Prostate gland (tissue), 2 donors: Measurements from ENCODE around the gene TCP11L2. TPM values are rescaled to one million over a fixed set of nuclear protein-coding genes. Genes with fewer than 3 reads are reported as not detected.
"Not testable (repeated sequence)": the region's sequence is repeated elsewhere in the genome, so short reads cannot be mapped to it uniquely, and the experiment has no call there.

Source experiments
- DNase-seq: peaks from one replicate; pipeline ENCODE4 v3.0.0-alpha.2; 2019; ENCODE audit warnings: low spot score
- H3K27ac ChIP-seq, 2 donors: fragments of 200-600 bp; sonication (generic); 2 replicates each; pipeline ENCODE4 v1.5.1; 2017 to 2019
- H3K27me3 ChIP-seq: fragments of 200-600 bp; sonication (generic); replicated peaks from 2 replicates; pipeline ENCODE4 v1.5.1; 2019; ENCODE audit not compliant: insufficient read depth
- H3K36me3 ChIP-seq, 2 donors: fragments of 200-600 bp; sonication (generic); 1 replicate in 1 of 2; 2 replicates in 1 of 2; pipeline versions ENCODE4 v1.5.1 to v1.8.1; 2017 to 2019
- H3K4me1 ChIP-seq: fragments of 200-600 bp; sonication (generic); replicated peaks from 2 replicates; pipeline ENCODE4 v1.5.1; 2019
- H3K4me3 ChIP-seq, 2 donors: fragments of 200-600 bp; sonication (generic); 2 replicates each; pipeline ENCODE4 v1.5.1; 2017 to 2019
- H3K9me3 ChIP-seq: fragments of 200-600 bp; sonication (generic); 2 replicates; pipeline ENCODE4 v1.5.1; 2017
- POLR2A ChIP-seq: fragments of 450-650 bp; IDR thresholded peaks from one replicate; pipeline ENCODE4 v1.6.1; 2016; ENCODE audit warnings: antibody characterized with exemption, mild to moderate bottlenecking
- POLR2AphosphoS5 ChIP-seq: sonication (generic); formaldehyde crosslinking; IDR thresholded peaks from one replicate; pipeline ENCODE4 v1.6.1; 2017; ENCODE audit warnings: antibody characterized with exemption
- WGBS: methylation state at CpG from one replicate; pipeline ENCODE4 v1.1.5; 2018; 5-methylcytosine and 5-hydroxymethylcytosine counted together
- intact Hi-C: fragments of 100-400 bp; cut with DNase I; formaldehyde crosslinking; loops from one replicate; pipeline ENCODE4 v1.14.2; 2022
- total RNA-seq, 2 donors: library from RNA; depleted of rRNA; stranded (reverse); fragments of >200 nt; gene quantifications; one replicate each; pipeline ENCODE4 v1.1.0, GENCODE V29; 2016
- TF ChIP-seq, protein P1 (sequence below), 4 experiments: fragments of 200-600 bp in 2 of 4; fragments of 450-650 bp in 2 of 4; sonication (generic) in 2 of 4; IDR thresholded peaks; 1 replicate in 3 of 4; 2 replicates in 1 of 4; pipeline ENCODE4 v1.5.1; 2016 to 2019; ENCODE audit warnings: antibody characterized with exemption in 4 of 4, mild to moderate bottlenecking in 2 of 4, moderate library complexity in 2 of 4

The TCP11L2 gene
- total RNA-seq, 2 donors from 2014 or later, result 20.0 to 30.6 TPM

DNA sequence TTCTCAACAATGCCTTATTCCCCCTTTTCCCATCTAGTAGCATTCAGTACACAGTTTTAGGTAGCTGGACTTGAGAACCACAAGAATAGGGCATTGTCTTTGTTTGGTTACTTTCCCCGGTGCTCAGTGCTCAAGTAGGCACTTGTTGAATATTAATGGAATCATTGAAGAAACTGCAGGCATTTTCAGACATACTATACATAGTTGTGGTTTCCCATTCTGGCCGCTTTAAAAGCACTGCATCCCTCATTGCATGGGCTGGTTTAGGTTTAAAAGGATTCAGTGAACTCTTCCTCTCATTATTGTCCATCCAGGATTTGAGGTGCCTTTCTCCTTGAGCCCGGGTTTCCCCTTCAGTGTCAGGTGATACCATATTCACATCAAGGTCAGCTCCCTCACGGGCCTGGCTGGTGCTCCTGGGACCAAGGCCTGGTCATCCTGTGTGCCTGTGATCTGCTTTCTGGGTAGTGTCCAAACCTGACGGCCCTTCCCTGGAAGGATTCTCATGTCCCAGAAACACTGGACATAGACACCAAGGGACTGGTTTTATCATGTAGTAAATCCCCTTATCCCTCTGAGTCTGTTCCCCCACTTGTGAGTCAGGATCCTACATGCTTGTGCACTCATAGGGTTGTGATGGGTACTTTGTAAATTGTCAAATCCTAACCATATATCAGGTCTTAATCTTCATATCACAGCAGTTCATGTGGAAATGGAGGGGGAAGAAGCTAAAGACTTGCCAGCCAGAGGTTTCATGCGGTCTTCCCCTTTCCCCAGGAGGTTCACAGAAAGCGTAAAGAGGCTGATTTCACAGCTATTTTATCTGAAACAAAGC, 7.4 kb downstream of the TCP11L2 start:
- no peaks in the 10 kb centered on the region for H3K9me3 ChIP-seq
- H3K4me1 ChIP-seq, result no peaks in the 10 kb centered on the region
- H3K27ac ChIP-seq, result no peak overlapping the region
- no peaks in the 10 kb centered on the region for H3K36me3 ChIP-seq
- H3K4me3 ChIP-seq, result no peak overlapping the region
- no peak for DNase-seq
- TF ChIP-seq POLR2AphosphoS5 (no peak), POLR2A (no peak)
- TF ChIP-seq, protein P1, sequence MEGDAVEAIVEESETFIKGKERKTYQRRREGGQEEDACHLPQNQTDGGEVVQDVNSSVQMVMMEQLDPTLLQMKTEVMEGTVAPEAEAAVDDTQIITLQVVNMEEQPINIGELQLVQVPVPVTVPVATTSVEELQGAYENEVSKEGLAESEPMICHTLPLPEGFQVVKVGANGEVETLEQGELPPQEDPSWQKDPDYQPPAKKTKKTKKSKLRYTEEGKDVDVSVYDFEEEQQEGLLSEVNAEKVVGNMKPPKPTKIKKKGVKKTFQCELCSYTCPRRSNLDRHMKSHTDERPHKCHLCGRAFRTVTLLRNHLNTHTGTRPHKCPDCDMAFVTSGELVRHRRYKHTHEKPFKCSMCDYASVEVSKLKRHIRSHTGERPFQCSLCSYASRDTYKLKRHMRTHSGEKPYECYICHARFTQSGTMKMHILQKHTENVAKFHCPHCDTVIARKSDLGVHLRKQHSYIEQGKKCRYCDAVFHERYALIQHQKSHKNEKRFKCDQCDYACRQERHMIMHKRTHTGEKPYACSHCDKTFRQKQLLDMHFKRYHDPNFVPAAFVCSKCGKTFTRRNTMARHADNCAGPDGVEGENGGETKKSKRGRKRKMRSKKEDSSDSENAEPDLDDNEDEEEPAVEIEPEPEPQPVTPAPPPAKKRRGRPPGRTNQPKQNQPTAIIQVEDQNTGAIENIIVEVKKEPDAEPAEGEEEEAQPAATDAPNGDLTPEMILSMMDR (IDR thresholded peaks at IDR 0.05), result no peak
- H3K27me3 ChIP-seq, result no peaks in the 10 kb centered on the region
- intact Hi-C loops, result no loop called here
- WGBS, result 65% methylated on average over 7 of the region's 7 CpGs

DNA sequence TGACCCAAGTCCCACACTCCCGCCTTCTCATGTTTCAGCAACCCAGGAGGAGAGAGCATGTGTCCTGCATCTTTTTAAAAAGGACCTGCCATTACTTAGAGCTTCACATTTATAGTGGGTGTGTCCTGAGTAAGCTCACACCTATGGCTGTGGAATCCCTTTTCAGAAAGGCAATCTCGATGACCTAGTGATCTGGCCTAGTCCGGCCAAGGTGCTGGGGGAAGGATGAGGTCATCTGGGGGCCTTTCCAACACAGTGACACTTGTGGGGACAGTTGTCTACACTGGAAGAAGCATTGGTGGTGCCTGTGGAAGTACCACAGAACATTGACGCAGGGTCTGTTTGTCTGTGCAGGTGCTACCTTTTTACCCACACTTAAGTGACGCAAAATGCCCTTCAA, 8.2 kb downstream of the TCP11L2 start:
- intact Hi-C loops, result no loop called here
- Histone ChIP-seq H3K36me3 (no peaks in the 10 kb centered on the region), H3K9me3 (no peaks in the 10 kb centered on the region), H3K27me3 (no peaks in the 10 kb centered on the region), H3K4me3 (no peak overlapping the region), H3K4me1 (no peaks in the 10 kb centered on the region), H3K27ac (no peak overlapping the region)
- no peak for DNase-seq
- WGBS, result 74% methylated on average over 5 of the region's 5 CpGs
- TF ChIP-seq POLR2AphosphoS5 (no peak), POLR2A (no peak)
- TF ChIP-seq, protein P1 (IDR thresholded peaks at IDR 0.05), result no peak

DNA sequence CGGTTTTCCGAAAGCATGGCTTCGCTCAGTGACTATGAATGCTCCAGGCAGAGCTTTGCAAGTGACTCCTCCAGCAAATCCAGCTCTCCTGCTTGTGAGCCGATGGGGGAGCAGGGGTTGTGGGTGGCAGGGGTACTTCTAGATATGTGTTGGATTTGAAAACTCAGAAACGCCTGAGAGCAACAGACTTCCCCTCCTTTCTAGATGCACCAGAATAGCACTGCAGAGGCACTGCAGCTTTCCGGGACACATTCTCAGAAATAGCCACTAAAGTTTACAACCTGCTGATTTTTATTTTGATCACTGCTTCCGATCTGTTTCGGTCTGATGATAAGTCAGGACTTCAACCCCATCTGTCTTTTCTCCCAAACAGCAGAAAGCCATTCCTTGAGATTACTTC, 8.6 kb downstream of the TCP11L2 start:
- Histone ChIP-seq H3K4me3 (no peak overlapping the region), H3K9me3 (no peaks in the 10 kb centered on the region), H3K27ac (no peak overlapping the region), H3K27me3 (no peaks in the 10 kb centered on the region), H3K36me3 (no peaks in the 10 kb centered on the region), H3K4me1 (no peaks in the 10 kb centered on the region)
- intact Hi-C loops, result no loop called here
- no peak for DNase-seq
- 77% methylated on average over 8 of the region's 8 CpGs for WGBS
- TF ChIP-seq POLR2A, result no peak

DNA sequence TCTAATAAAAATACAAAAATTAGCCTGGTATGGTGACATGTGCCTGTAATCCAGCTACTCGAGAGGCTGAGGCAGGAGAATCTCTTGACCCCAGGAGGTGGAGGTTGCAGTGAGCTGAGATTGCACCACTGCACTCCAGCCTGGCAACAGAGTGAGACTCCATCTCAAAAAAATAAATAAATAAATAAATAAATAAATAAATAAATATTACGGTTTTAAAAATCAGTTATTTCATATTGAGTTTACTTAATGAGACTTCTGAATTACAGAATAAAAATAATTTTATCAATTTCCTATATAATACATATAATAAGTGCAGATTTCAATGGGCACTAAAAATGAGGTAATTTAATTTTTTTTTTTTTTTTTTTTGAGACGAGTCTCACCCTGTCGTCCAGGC, 10.9 kb downstream of the TCP11L2 start:
- DNase-seq, H3K4me3 ChIP-seq, H3K27ac ChIP-seq, H3K9me3 ChIP-seq, H3K27me3 ChIP-seq, H3K36me3 ChIP-seq, H3K4me1 ChIP-seq, intact Hi-C loops: not testable (repeated sequence)
- 68% methylated on average over 4 of the region's 4 CpGs for WGBS

DNA sequence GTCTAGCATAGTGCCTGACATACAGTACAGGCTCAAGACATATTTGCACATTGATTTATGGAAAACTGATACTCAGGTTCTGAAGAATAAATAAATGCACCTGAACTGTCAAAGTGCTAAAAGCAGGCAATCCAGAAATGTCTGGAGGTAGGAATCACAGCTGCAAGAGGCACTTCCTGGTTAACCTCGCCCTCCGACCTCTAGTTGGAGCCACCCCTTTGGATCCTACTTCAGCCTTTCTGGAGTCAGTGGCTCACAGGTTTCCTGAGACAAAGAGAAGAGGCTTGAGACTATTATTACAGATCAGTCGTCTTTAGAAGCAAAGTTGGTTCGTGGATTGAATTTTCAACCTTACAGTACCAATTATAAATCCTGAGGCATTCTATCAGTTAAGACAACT, 13.0 kb downstream of the TCP11L2 start:
- no peak for DNase-seq
- Histone ChIP-seq H3K27me3 (no peaks in the 10 kb centered on the region), H3K36me3 (peaks cover 0 to 18% of the 10 kb centered on the region in 2 donors), H3K27ac (no peak overlapping the region), H3K4me3 (no peak overlapping the region), H3K4me1 (no peaks in the 10 kb centered on the region), H3K9me3 (no peaks in the 10 kb centered on the region)
- 84% methylated on average over 4 of the region's 4 CpGs for WGBS
- no peak for TF ChIP-seq POLR2A
- TF ChIP-seq, protein P1 (IDR thresholded peaks at IDR 0.05), result no peak
- TF ChIP-seq POLR2AphosphoS5, result no peak
- intact Hi-C loops, result no loop called here
